ENCODE measurements around the gene BRIX1.

GRCh38 chr5:34897646-34898045, 17.9 kb upstream of the BRIX1 start:
- TF ChIP-seq CTCF (IDR thresholded peaks at IDR 0.05): no peak
- no peak for TF ChIP-seq EP300 (IDR thresholded peaks at IDR 0.05)
- TF ChIP-seq POLR2AphosphoS5 (IDR thresholded peaks at IDR 0.05): no peak
- no peak for TF ChIP-seq POLR2A (IDR thresholded peaks at IDR 0.05)

All from suprapubic skin (tissue), 4 donors.